Body of pancreas (tissue), 4 donors: ENCODE measurements around the gene ZBTB20. TPM values are rescaled to one million over a fixed set of nuclear protein-coding genes. Genes with fewer than 3 reads are reported as not detected.

Source experiments
- ATAC-seq: fragments of 150-250 bp; one replicate; pipeline ENCODE4 v1.9.1; 2016
- DNase-seq, 4 donors: peaks; one replicate each; pipeline ENCODE4 v3.0.0-alpha.2; 2019
- H3K27ac ChIP-seq, 4 donors: fragments of 200-600 bp; sonication (generic); 1 replicate in 3 of 4; 2 replicates in 1 of 4; pipeline versions ENCODE4 v1.5.1 to v1.6.1; 2016 to 2019; ENCODE audit warnings: mild to moderate bottlenecking in 1 of 4, mixed read lengths in 1 of 4, moderate library complexity in 1 of 4
- H3K27me3 ChIP-seq, 2 donors: fragments of 200-600 bp; sonication (generic); one replicate each; pipeline ENCODE4 v1.6.0; 2016; ENCODE audit warnings: mild to moderate bottlenecking in 1 of 2
- H3K36me3 ChIP-seq, 2 donors: fragments of 200-600 bp; sonication (generic); replicated peaks in 1 of 2; 2 replicates each; pipeline ENCODE4 v1.5.1; 2016; ENCODE audit warnings: low read depth in 2 of 2; ENCODE audit not compliant: insufficient read depth in 1 of 2
- H3K4me1 ChIP-seq: fragments of 200-600 bp; sonication (generic); one replicate; pipeline ENCODE4 v1.6.0; 2016
- H3K4me3 ChIP-seq, 2 donors: fragments of 200-600 bp; sonication (generic); 1 replicate in 1 of 2; 2 replicates in 1 of 2; pipeline ENCODE4 v1.5.1; 2016 to 2019
- H3K9me3 ChIP-seq, 3 donors: fragments of 200-600 bp; sonication (generic); 1 replicate in 2 of 3; 2 replicates in 1 of 3; pipeline ENCODE4 v1.5.1; 2016
- CTCF ChIP-seq, 7 experiments: fragments of 450-650 bp in 4 of 7; fragments of 200-600 bp in 3 of 7; sonication (generic) in 3 of 7; IDR thresholded peaks; one replicate each; pipeline ENCODE4 v1.5.1; 2016 to 2019; ENCODE audit warnings: antibody characterized with exemption in 7 of 7
- POLR2A ChIP-seq, 3 donors: fragments of 450-650 bp; IDR thresholded peaks; one replicate each; pipeline ENCODE4 v1.6.1; 2016; ENCODE audit warnings: antibody characterized with exemption in 3 of 3, mild to moderate bottlenecking in 2 of 3
- WGBS, 2 donors: methylation state at CpG; one replicate each; pipeline ENCODE4 v1.1.5; 2017; 5-methylcytosine and 5-hydroxymethylcytosine counted together
- intact Hi-C: fragments of 100-400 bp; cut with DNase I; formaldehyde crosslinking; loops from one replicate; pipeline ENCODE4 v1.15.1; 2023
- total RNA-seq, 2 donors: library from RNA; depleted of rRNA; stranded (reverse); fragments of >200 nt; gene quantifications; one replicate each; pipeline ENCODE4 v1.1.0, GENCODE V29; 2016

Gene ZBTB20
- total RNA-seq, 2 donors from 2014 or later, result 48.3 to 77.1 TPM

GRCh38 chr3:114466251-114466650, 680.8 kb downstream of the ZBTB20 start:
- ATAC-seq, result no peak
- Histone ChIP-seq H3K27ac (no peak overlapping the region), H3K4me1 (peaks cover 29% of the 10 kb centered on the region), H3K9me3 (no peaks in the 10 kb centered on the region), H3K27me3 (no peaks in the 10 kb centered on the region), H3K4me3 (no peak overlapping the region), H3K36me3 (no peaks in the 10 kb centered on the region)
- intact Hi-C loops, result no loop called here
- no peak for TF ChIP-seq POLR2A (IDR thresholded peaks at IDR 0.05)
- TF ChIP-seq CTCF (IDR thresholded peaks at IDR 0.05), result no peak
- 83 to 88% methylated on average over 2 of the region's 2 CpGs for WGBS, 2 donors
- no peak for DNase-seq

GRCh38 chr3:114464548-114464947, 682.5 kb downstream of the ZBTB20 start:
- Histone ChIP-seq H3K27me3 (no peaks in the 10 kb centered on the region), H3K27ac (no peak overlapping the region), H3K36me3 (no peaks in the 10 kb centered on the region), H3K9me3 (no peaks in the 10 kb centered on the region), H3K4me3 (no peak overlapping the region), H3K4me1 (peaks cover 25% of the 10 kb centered on the region)
- intact Hi-C loops, result no loop called here
- TF ChIP-seq POLR2A (IDR thresholded peaks at IDR 0.05) (no peak), CTCF (IDR thresholded peaks at IDR 0.05) (no peak)
- no peak for DNase-seq
- no peak for ATAC-seq

- Histone ChIP-seq H3K4me1 (peaks cover 35% of the 10 kb centered on the region), H3K9me3 (no peaks in the 10 kb centered on the region), H3K36me3 (no peaks in the 10 kb centered on the region), H3K27me3 (no peaks in the 10 kb centered on the region), H3K27ac (no peak overlapping the region), H3K4me3 (no peak overlapping the region)
- no peak for DNase-seq
- TF ChIP-seq POLR2A (IDR thresholded peaks at IDR 0.05), result no peak
- TF ChIP-seq CTCF (IDR thresholded peaks at IDR 0.05), result no peak
- 90 to 92% methylated on average over 3 of the region's 3 CpGs for WGBS, 2 donors
- intact Hi-C loops, result no loop called here
- ATAC-seq, result no peak
These were observed 684.3 kb downstream of the ZBTB20 start for GRCh38 chr3:114462750-114463149.

- no peak for ATAC-seq
- DNase-seq, result no peak
- Histone ChIP-seq H3K4me1 (peaks cover 22% of the 10 kb centered on the region), H3K9me3 (no peaks in the 10 kb centered on the region), H3K27ac (no peak overlapping the region), H3K4me3 (no peak overlapping the region), H3K36me3 (no peaks in the 10 kb centered on the region), H3K27me3 (no peaks in the 10 kb centered on the region)
- intact Hi-C loops, result no loop called here
- no peak for TF ChIP-seq CTCF (IDR thresholded peaks at IDR 0.05)
- TF ChIP-seq POLR2A (IDR thresholded peaks at IDR 0.05), result no peak
- WGBS, 2 donors, result 92 to 96% methylated on average over 1 of the region's 1 CpG
These were observed 686.6 kb downstream of the ZBTB20 start for GRCh38 chr3:114460459-114460858.

- ATAC-seq (no peak), DNase-seq (no peak)
- TF ChIP-seq POLR2A (IDR thresholded peaks at IDR 0.05), result no peak
- no peak for TF ChIP-seq CTCF (IDR thresholded peaks at IDR 0.05)
- 89 to 90% methylated on average over 4 of the region's 4 CpGs for WGBS, 2 donors
- no peaks in the 10 kb centered on the region for H3K36me3 ChIP-seq
- no peaks in the 10 kb centered on the region for H3K9me3 ChIP-seq
- no peak overlapping the region for H3K4me3 ChIP-seq
- no peaks in the 10 kb centered on the region for H3K27me3 ChIP-seq
- H3K4me1 ChIP-seq, result peaks cover 33% of the 10 kb centered on the region
- intact Hi-C loops, result no loop called here
- no peak overlapping the region for H3K27ac ChIP-seq
These were observed 690.3 kb downstream of the ZBTB20 start for GRCh38 chr3:114456742-114457141.
